HEK293 (cell line): ENCODE data around the gene TXNDC11.

Source experiments
- OVOL3 ChIP-seq: fragments of 450-650 bp; formaldehyde crosslinking; IDR thresholded peaks from 2 replicates; pipeline ENCODE4 v1.5.1; 2016; ENCODE audit warnings: missing biosample characterization, missing genetic modification characterization
- ZNF521 ChIP-seq: fragments of 450-650 bp; formaldehyde crosslinking; IDR thresholded peaks from 2 replicates; pipeline ENCODE4 v1.5.1; 2017; ENCODE audit warnings: missing biosample characterization, mild to moderate bottlenecking, missing genetic modification characterization
- ZNF660 ChIP-seq: fragments of 450-650 bp; IDR thresholded peaks from 2 replicates; pipeline ENCODE4 v1.5.1; 2018; ENCODE audit warnings: missing biosample characterization, mild to moderate bottlenecking, missing genetic modification characterization
- ZNF747 ChIP-seq: fragments of 450-650 bp; formaldehyde crosslinking; IDR thresholded peaks from 2 replicates; pipeline ENCODE4 v1.5.1; 2016; ENCODE audit warnings: missing biosample characterization, missing genetic modification characterization
- ZNF843 ChIP-seq: fragments of 450-650 bp; formaldehyde crosslinking; IDR thresholded peaks from 2 replicates; pipeline ENCODE4 v1.5.1; 2016; ENCODE audit warnings: missing biosample characterization, missing genetic modification characterization
- TF ChIP-seq, protein P1 (sequence below): fragments of 450-650 bp; formaldehyde crosslinking; IDR thresholded peaks from 2 replicates; pipeline ENCODE4 v1.5.1; 2016; ENCODE audit warnings: missing biosample characterization, missing genetic modification characterization
- TF ChIP-seq, protein P2 (sequence below): fragments of 450-650 bp; formaldehyde crosslinking; IDR thresholded peaks from 2 replicates; pipeline ENCODE4 v1.5.1; 2016; ENCODE audit warnings: missing biosample characterization, missing genetic modification characterization

DNA sequence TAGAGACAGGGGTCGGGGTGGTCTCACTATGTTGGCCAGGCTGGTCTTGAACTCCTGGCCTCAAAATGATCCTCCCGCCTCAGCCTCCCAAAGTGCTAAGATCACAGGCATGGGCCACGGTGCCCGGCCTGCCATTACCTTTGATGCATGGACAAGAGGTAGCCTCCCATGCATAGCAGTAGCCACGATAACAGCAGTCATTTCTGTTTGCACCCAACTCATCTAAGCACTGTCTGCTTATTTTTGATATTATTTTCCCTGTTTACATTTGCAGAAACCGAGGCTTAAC lies 111.9 kb downstream of the TXNDC11 start:
- TF ChIP-seq, protein P1, sequence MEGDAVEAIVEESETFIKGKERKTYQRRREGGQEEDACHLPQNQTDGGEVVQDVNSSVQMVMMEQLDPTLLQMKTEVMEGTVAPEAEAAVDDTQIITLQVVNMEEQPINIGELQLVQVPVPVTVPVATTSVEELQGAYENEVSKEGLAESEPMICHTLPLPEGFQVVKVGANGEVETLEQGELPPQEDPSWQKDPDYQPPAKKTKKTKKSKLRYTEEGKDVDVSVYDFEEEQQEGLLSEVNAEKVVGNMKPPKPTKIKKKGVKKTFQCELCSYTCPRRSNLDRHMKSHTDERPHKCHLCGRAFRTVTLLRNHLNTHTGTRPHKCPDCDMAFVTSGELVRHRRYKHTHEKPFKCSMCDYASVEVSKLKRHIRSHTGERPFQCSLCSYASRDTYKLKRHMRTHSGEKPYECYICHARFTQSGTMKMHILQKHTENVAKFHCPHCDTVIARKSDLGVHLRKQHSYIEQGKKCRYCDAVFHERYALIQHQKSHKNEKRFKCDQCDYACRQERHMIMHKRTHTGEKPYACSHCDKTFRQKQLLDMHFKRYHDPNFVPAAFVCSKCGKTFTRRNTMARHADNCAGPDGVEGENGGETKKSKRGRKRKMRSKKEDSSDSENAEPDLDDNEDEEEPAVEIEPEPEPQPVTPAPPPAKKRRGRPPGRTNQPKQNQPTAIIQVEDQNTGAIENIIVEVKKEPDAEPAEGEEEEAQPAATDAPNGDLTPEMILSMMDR (tag by site-specific recombination), result no peak
- no peak for TF ChIP-seq ZNF747
- TF ChIP-seq ZNF660 (tag by site-specific recombination), result no peak
- no peak for TF ChIP-seq OVOL3
- no peak for TF ChIP-seq ZNF521 (tag by site-specific recombination)
- TF ChIP-seq, protein P2, sequence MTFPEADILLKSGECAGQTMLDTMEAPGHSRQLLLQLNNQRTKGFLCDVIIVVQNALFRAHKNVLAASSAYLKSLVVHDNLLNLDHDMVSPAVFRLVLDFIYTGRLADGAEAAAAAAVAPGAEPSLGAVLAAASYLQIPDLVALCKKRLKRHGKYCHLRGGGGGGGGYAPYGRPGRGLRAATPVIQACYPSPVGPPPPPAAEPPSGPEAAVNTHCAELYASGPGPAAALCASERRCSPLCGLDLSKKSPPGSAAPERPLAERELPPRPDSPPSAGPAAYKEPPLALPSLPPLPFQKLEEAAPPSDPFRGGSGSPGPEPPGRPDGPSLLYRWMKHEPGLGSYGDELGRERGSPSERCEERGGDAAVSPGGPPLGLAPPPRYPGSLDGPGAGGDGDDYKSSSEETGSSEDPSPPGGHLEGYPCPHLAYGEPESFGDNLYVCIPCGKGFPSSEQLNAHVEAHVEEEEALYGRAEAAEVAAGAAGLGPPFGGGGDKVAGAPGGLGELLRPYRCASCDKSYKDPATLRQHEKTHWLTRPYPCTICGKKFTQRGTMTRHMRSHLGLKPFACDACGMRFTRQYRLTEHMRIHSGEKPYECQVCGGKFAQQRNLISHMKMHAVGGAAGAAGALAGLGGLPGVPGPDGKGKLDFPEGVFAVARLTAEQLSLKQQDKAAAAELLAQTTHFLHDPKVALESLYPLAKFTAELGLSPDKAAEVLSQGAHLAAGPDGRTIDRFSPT (tag by site-specific recombination), result no peak
- no peak for TF ChIP-seq ZNF843 (tag by site-specific recombination)
